SIG-M5 (cell line): Measurements from ENCODE around the gene QRSL1.
"Not testable (repeated sequence)": the region's sequence is repeated elsewhere in the genome, so short reads cannot be mapped to it uniquely, and the experiment has no call there.

Experiments used
- DNase-seq: peaks from one replicate; lab custom pipeline; 2025; lab: John Stamatoyannopoulos, UW

QRSL1 gene

DNA sequence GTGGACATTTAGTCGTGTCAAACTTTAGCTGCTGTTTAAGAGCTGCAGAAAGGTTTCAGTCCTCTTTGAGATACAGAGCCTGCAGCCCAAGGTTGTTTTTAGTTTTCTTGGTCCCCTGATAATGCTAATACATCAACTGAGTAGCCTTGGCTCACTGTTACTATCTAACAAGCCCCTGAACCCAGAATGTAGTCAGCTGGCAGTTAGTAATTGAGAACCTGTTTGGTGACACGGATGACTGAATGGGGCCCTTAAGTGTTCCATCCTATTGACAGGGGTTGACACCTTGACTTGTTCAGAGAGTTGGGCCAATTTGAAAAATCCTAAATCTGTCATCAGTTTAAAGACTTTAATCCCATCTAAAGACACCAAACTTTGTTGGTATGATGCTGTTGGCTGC is 2.9 kb upstream of the QRSL1 start:
- DNase-seq: no peak

DNA sequence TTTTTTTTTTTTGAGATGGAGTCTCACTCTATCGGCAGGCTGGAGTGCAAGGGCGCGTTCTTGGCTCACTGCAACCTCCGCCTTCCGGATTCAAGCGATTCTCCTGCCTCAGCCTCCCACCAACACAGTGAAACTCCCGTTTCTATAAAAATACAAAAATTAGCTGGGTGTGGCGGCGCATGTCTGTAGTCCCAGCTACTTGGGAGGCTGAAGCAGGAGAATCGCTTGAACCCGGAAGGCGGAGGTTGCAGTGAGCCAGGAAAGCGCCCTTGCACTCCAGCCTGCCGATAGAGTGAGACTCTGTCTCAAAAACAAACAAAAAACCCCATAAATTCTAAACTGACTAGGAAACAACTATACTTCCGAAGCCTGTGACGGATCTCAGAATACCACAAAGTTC is 1.6 kb upstream of the QRSL1 start:
- DNase-seq: not testable (repeated sequence)

DNA sequence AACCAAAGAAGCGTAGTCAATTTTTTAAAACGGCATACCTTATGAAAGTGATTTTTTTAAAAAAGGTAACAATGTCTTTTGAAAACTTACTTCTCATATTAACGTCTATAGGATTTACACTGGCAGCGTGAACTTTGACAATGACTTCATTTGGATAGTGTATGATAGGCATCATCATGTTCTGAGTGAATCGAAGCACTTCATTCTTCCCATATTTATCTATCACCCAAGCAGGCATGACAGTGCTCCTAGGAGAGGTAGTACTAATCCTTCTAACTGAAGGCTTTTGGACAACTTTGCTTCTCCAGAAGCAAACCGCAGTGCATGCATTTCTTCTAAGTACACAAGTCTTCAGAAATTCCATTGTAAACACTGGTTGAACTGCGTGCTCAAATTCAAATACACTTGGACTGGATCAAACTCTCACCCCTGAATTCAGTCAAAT is 698 bp upstream of the QRSL1 start:
- no peak for DNase-seq

DNA sequence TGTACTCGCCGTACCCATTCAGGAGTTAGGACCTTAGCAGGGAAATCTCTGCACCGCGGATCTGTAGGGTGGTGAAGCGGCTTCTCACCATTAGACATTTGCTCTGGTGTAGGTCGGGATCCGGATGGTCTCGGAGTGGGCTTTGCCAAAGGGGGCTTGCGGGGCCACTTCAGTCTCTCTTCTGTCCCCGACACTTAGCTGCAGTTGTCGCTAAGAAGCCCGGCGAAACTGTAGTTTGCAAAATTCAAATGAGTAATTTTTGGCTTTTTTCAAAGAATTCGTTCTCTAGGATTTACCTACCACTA is 433 bp downstream of the QRSL1 start:
- no peak for DNase-seq

DNA sequence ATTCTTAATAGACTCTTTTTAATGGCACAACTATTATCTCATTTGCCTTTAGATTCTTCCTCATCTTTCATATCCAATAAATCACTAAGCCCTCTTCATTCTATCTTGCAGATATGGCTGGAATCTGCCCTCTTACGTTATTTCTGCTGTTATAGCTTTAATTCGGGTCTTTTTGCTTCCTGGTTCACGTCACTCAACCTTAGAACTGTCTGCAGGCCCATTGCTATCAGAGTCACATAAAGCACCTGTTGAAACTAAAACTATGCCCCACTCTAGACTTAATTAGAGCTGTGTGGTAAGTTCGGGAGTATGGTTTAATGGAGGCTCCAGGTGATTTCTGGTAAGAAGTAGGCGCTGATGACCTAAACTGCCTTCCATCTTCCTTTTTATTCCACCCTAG is 988 bp downstream of the QRSL1 start:
- no peak for DNase-seq

DNA sequence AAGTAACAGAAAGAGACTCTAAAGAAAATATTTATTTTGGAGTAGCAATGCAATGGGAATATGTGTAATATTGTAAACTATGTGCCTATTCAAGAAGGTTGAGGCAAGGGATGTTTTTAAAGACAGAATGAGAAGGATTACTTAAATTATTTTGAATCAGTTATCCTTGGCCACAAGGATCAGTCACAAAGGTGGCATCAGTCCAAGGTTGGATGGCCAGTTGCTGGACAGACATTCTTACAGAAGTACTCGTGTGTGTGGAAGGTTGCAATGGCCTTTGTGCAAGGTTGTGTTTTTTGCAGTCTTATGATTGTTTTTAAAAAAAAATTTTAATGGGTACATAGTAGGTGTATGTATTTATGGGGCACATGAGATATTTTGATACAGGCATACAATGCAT is 2.0 kb downstream of the QRSL1 start:
- no peak for DNase-seq

DNA sequence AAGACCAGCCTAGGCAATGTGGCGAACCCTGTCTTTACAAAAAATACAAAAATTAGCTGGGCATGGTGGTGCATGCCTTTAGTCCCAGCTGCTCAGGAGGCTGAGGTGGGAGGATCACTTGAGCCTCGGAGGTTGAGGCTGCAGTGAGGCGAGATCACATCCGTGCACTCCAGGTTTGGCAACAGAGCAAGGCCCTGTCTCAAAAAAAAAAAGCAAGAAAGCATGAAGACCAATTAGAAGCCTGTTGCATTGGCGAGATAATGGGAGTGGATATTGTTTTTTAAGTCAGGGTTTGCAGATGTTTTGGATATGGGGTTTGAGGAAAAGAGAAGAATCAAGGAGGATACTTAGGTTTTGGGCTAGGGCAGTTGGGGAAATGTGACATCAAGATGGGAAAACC is 5.2 kb downstream of the QRSL1 start:
- DNase-seq: no peak

DNA sequence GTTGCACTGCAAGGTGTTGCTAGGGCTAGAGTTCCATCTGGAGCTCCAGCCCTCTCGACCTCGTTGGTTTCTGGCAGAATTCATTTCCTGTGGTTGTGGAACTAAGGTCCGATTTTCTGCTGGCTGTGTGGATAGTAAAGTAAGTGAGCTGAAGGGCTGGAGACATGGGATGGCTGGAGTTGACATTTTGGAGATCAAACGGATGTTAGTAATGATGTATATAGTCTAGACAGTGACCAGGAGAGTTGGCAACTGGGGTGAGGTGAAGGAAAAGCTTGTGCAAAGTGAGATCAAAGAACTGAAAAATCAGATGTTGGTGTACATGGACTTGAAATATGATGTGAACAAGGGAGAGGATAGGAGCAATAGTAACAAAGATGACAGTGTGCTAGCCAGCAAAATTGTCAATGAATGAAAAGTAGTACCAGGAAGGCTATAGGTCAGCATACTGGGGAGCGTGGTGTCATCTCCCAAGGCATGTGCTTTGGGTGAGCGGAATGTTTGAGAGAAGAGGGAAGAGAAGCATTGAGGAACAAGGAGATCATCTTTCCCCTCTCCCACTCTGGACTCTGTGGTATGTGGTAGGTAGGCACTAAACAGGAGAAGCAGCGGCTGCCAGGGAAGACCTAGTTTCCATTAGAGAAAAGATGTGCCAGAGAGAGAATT is 7.8 kb downstream of the QRSL1 start:
- DNase-seq: no peak

DNA sequence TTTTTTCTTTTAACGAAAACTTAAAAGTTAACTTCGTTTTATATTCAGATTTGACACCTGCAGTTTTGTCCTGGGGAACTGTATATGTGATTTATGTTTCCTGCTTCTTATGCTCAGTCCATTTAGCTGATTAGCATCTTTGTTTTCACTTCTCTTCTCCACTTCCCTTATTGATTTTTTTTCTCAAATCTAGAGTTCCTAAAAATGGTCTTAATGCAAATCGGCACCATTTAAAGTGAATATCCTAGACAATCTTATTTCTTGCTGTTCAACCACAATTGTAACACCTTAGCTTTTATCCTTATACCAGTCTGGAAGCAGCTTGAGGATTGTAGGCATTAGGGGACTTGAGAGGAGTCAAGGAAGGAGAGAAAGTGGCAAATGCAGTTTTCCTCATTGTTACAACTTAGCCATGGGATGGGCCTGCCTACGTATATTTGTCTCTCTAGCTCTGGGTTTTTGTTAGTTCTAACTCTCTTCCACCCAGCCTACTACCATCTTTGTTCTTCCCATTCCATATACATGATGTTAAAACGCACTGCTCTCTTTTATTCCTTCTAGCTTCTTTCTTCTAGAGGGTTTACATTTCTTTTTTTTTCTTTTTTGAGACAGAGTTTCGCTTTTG is 8.5 kb downstream of the QRSL1 start:
- DNase-seq: no peak

DNA sequence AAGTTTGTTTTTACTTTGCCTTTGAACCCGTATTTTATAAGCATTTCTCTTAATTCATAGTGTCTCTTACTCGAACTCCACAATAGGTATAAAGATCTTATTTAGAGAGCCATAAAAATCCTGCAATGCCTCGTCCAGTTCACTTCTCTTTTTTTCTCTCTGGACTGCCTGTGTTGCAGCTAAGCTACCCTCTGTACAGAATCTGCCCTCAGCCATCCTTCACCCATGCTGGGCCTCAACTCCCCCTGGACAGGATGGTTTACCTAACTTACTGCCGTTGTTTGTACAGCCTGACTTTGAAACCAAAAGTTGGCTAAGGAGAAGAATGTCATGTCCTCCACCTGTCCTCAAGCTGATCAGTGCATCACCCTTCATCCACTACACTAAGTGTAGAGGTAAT is 10.4 kb downstream of the QRSL1 start:
- no peak for DNase-seq

DNA sequence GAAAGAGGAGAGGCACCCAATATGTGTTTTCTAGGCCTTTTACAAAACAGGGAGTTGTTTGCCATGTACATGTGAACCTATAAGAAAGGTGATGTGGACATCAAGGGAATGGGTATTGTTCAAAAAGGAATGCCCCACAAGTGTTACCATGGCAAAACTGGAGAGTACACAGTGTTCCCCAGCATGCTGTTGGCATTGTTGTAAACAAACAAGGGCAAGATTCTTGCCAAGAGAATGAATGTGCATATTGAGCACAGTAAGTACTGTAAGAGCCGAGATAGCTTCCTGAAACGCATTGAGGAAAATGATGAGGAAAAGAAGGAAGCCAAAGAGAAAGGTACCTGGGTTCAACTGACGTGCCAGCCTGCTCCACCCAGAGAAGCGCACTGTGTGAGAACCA is 13.1 kb downstream of the QRSL1 start:
- no peak for DNase-seq

DNA sequence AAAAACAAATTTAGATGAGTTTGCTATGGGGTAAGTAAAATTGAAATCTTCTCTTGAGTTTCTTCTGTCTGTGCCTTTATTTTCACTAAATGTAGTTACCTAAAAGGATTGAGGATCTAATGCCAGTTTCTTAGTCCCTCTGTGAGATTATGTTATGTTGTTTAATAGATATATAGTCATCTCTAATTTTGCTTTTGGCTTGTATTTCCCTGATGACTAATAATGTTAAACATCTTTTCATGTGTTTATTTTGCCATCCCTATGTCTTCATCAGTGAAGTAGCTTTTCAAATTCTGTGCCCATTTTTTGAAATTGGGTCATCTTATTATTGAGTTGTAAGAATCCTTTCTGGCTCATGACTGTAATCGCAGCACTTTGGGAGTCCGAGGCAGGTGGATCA is 13.7 kb downstream of the QRSL1 start:
- no peak for DNase-seq

DNA sequence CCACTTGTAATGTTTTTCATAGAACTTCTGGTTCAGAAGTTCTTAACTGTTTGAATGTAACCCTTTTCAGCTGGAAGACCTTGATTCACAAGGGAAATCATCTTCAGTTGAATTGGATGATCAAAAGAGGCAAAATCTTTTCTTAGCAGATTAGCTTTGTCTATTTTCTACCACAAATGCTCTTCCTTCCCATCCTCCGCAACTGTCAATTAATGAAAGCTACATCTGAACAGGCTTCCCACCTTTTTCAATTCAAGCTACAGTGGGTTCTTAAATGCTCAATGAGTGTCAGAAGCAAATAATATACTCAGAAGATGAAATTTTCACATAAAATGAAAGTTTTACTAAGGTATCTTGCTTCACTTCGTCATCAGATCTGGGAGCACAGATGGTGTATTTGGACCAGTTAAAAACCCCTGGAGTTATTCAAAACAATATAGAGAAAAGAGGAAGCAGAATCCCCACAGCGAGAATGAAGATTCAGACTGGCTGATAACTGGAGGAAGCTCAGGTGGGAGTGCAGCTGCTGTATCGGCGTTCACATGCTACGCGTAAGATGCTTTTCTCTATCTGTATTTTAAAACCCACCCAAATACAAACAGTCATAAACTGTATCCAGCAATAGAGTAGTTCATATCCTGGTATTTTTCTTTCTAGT is 19.4 kb downstream of the QRSL1 start:
- no peak for DNase-seq

DNA sequence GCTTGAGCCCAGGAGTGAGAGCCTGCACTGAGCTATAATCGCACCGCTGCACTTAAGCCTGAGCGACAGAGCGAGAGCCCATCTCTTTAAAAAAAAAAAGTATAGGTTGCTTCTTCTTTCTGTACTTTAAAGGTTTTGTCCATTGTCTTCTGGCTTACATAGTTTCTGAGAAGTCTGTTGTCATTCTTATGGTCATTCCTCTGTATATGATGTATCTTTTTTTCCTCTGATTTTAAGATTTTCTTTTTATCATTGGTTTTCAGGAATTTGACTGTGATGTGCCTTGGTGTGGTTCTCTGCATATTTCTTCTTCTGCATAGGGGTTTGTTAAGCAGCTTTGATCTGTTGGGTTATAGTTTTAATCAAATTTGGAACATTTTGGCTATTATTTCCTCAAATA is 29.1 kb downstream of the QRSL1 start:
- no peak for DNase-seq

DNA sequence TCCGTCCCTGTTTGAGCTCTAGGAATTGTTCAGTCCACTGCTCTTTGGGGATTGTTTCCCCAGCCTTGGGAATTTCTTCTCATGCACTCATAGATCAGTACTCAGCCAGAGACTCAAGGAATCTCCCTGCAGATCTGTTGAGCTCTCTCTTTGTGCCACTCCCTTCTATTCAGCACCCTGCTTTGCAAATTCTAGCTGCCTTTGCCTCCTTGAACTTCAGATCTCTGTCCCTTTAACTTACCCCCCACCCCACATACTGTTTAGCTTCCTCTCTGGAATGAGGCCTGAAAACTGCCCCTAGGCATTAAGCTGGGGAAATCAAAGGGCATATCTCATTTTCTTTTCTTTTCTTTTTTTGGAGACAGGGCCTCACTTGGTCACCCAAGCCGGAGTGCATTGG is 30.5 kb downstream of the QRSL1 start:
- DNase-seq: no peak

DNA sequence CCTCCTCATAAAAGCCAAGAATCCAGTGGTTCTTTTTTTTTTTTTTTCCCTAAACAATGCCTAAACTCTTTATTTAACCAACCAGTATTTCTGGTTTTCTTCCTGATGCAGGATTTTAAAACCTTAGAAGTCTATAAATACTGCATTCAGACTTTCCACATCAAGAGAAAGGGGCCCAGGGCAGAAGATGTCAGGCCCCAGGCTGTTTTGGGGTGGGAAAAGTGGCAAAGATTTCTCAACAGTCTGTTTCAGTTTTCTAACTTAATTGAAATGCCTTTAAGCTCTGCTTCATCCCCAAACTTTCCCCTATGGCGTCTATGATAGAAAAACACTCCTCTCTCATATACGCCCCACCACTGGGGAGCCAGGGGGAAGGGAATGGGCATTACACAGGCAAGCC is 33.1 kb downstream of the QRSL1 start:
- no peak for DNase-seq

DNA sequence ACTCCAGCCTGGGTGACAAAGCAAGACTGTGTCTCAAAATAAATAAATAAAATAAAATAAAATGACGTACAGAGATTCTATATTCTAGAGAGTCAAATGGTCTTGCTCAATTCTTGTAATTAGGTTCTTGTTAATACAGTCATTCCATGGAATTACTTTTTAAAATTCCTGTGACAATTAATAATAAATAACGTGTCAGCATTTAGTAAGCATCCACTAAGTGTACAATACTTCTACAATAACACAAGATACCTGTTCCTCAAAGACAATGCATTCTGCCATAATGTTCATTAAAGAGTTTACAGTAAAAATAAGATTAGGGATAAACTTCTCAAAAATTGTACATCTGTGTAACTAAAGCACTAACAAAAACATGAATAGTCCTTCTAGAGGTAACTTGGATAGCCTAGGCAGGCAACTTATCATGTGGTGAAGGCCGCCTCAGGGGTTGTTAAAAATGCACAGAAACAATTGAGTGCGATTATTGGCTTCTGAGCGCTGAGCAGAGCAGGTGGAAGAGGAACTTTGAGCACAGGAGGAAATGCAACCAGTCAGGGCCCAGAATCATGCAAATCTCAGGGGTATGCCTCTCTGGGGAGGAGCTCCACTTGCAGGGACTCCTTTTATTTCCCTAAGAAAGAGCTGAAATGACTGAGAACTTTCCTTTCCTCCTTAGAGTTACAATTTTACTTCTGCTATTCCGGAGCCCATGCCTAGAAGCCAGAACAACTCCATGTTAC is 37.1 kb downstream of the QRSL1 start:
- DNase-seq: no peak

DNA sequence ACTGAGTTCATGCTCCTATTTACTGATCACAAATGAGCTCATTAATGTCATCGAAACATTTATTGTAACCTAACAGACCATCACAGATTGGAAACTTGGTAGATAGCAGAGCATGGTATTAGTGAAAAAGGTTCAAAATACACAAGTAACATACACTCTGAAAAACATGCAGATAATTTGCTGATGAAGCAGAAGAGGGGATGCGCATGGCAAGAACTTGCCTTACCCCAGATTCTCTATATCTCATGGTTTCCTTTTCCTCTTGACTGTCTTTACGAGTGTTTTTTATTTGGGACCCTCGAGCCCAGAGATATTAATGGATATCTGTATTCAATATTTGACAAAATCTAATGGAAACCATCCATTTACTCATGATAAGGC is 37.6 kb downstream of the QRSL1 start:
- DNase-seq: no peak

DNA sequence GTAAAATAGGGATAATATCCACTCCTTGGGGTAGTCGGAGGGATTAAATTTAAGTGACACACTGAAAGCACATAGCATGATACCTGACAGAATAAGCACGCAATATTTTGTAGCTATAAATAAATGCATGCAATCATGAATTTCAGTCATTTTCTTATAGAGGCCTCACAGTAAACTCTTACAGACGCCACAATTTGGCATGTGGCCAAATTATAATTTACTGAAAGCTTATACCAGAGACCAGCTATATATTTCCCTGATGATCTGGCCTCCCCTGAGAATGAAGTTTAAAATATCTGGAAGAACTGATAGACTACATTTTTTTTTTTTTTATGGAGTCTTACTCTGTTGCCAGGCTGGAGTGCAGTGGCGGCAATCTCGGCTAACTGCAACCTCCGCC is 40.9 kb downstream of the QRSL1 start:
- no peak for DNase-seq

DNA sequence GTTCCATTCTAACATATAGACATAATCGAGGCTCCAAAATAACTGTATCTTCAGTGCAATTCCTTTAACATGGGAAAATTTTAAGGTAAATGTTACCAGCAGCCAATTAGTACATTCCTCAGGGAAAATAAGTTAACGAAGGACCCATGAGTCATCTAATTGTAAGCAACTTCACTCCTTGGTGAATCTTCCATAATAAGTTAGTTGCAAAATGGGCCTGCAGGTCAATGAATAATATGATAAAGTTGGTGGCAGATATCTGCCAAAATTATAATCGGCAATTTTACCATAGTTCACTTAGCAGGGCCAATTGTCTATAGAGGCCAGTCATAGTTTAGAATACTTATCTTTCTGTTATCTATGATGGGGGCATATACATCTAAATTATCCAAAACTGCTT is 42.3 kb downstream of the QRSL1 start:
- DNase-seq: no peak

DNA sequence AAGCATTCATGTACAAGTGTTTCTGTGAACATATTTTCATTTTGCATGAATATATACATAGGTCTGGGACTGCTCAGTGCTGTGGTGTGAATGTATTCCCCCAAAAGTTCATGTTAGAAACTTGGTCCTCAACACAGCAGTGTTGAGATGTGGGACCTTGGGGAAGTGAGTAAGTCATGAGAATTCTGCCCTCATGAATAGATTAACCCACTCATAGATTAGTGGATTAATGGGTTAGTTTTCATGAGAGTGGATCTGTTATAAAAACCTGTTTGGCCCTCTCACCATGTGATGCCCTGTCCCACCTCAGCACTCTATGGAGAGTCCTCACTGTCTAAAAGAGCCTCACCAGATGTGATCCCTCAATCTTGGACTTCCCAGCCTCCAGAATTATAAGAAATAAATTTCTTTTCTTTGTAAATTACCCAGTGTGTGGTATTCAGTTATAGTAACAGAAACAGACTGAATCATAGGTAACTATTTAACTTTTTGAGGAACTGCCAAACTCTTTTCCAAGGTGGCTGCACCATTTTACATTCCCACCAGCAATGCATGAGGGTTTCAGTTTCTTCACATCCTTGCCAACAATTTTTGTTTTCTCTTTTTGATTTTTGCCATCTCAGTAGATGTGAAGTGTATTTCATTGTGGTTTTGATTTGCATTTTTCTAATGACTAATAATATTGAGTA is 45.3 kb downstream of the QRSL1 start:
- no peak for DNase-seq

DNA sequence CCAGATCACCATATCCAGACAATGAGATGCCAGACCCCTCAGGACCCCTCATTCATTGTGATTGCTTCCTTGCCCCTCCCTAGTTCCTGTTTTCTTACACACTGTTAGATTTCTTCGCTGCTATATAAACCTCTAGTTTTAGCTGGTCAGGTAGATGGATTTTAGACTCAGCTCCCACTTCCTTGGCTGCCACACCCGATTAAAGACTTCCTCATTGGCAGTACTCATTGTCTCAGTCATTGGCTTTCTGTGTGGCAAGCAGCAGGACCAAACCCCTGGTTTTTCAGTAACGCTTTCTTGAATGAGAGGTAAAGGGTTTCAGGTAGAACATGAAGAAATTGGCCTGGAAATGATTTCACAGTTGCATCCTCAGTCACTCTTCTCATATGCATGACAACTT is 47.9 kb downstream of the QRSL1 start:
- DNase-seq: no peak

DNA sequence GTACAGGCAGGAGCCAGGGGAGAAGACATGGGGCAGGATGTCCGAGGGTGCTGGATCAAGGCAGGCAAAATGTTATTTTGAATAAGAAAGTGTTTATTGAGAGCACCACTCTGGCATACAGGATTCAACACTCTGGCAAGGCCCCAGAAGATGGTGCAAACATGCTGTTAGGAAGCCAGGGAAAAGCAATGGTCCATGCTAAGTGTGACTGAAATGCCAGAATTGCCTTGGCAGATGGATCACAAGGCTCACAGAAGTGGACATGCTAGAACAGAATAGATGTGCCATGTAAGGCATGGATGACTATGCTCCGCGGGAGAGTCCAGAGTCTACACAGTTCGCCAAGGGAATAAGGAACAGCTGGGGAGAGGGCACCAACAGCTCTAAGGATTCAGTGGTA is 54.6 kb downstream of the QRSL1 start:
- no peak for DNase-seq
